ENCODE results near the gene TMEM74B. TPM values are rescaled to one million over a fixed set of nuclear protein-coding genes. Genes with fewer than 3 reads are reported as not detected.

Gene TMEM74B
- total RNA-seq, 2 experiments from 2014 or later: not detected

- H4K20me1 ChIP-seq (ENCODE audit: insufficient read depth, low read length): no peaks in the 10 kb centered on the region
- no peak overlapping the region for H2AFZ ChIP-seq (ENCODE audit: low read length)
- H3K4me2 ChIP-seq (ENCODE audit: low read length): no peak overlapping the region
- no peak overlapping the region for H3K27ac ChIP-seq (ENCODE audit: low read depth, low read length, poor library complexity, severe bottlenecking)
- no peak for DNase-seq (ENCODE audit: low spot score)
- ChIA-PET CTCF (ENCODE audit: unreplicated experiment) (no interaction called here), POLR2A (no interaction called here)
- H3K36me3 ChIP-seq (ENCODE audit: insufficient read depth, low read length): no peaks in the 10 kb centered on the region
- TF ChIP-seq, protein P1, sequence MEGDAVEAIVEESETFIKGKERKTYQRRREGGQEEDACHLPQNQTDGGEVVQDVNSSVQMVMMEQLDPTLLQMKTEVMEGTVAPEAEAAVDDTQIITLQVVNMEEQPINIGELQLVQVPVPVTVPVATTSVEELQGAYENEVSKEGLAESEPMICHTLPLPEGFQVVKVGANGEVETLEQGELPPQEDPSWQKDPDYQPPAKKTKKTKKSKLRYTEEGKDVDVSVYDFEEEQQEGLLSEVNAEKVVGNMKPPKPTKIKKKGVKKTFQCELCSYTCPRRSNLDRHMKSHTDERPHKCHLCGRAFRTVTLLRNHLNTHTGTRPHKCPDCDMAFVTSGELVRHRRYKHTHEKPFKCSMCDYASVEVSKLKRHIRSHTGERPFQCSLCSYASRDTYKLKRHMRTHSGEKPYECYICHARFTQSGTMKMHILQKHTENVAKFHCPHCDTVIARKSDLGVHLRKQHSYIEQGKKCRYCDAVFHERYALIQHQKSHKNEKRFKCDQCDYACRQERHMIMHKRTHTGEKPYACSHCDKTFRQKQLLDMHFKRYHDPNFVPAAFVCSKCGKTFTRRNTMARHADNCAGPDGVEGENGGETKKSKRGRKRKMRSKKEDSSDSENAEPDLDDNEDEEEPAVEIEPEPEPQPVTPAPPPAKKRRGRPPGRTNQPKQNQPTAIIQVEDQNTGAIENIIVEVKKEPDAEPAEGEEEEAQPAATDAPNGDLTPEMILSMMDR (conservative IDR thresholded peaks at IDR 0.05; ENCODE audit: low read length): no peak
- TF ChIP-seq EZH2phosphoT487 (IDR thresholded peaks at IDR 0.05; ENCODE audit: borderline replicate concordance, low read depth, low read length): no peak
- no peaks in the 10 kb centered on the region for H3K79me2 ChIP-seq (ENCODE audit: insufficient read depth, low read depth, low read length)
- H3K4me1 ChIP-seq (ENCODE audit: insufficient read depth, low read length, poor library complexity, severe bottlenecking): no peaks in the 10 kb centered on the region
- intact Hi-C loops (cut with micrococcal nuclease; ENCODE audit: unreplicated experiment): no loop called here
- no peak overlapping the region for H3K4me3 ChIP-seq (ENCODE audit: low read depth, low read length, poor library complexity, severe bottlenecking)
- no peaks in the 10 kb centered on the region for H3K9me2 ChIP-seq (ENCODE audit: insufficient read depth, low read length)
- BruUV-seq (replicated peaks): no TSS peak
- H3K9me3 ChIP-seq (ENCODE audit: low read length): no peaks in the 10 kb centered on the region
These were observed 14.0 kb upstream of the TMEM74B start for GRCh38 chr20:1198751-1199150.

GRCh38 chr20:1197801-1198200 lies 13.0 kb upstream of the TMEM74B start:
- intact Hi-C loops (cut with micrococcal nuclease; ENCODE audit: unreplicated experiment): no loop called here
- H4K20me1 ChIP-seq (ENCODE audit: insufficient read depth, low read length): no peaks in the 10 kb centered on the region
- H3K27ac ChIP-seq (ENCODE audit: low read depth, low read length, poor library complexity, severe bottlenecking): no peak overlapping the region
- no peak for DNase-seq (ENCODE audit: low spot score)
- no peak overlapping the region for H3K4me3 ChIP-seq (ENCODE audit: low read depth, low read length, poor library complexity, severe bottlenecking)
- H3K4me1 ChIP-seq (ENCODE audit: insufficient read depth, low read length, poor library complexity, severe bottlenecking): no peaks in the 10 kb centered on the region
- no peaks in the 10 kb centered on the region for H3K9me3 ChIP-seq (ENCODE audit: low read length)
- no peaks in the 10 kb centered on the region for H3K79me2 ChIP-seq (ENCODE audit: insufficient read depth, low read depth, low read length)
- H3K4me2 ChIP-seq (ENCODE audit: low read length): no peak overlapping the region
- BruUV-seq (replicated peaks): no TSS peak
- no peaks in the 10 kb centered on the region for H3K9me2 ChIP-seq (ENCODE audit: insufficient read depth, low read length)
- CTCF ChIA-PET (ENCODE audit: unreplicated experiment): no interaction called here
- TF ChIP-seq EZH2phosphoT487 (IDR thresholded peaks at IDR 0.05; ENCODE audit: borderline replicate concordance, low read depth, low read length): no peak
- TF ChIP-seq, protein P1 (conservative IDR thresholded peaks at IDR 0.05; ENCODE audit: low read length): no peak
- POLR2A ChIA-PET: no interaction called here
- H3K36me3 ChIP-seq (ENCODE audit: insufficient read depth, low read length): no peaks in the 10 kb centered on the region
- no peak overlapping the region for H2AFZ ChIP-seq (ENCODE audit: low read length)

DNA sequence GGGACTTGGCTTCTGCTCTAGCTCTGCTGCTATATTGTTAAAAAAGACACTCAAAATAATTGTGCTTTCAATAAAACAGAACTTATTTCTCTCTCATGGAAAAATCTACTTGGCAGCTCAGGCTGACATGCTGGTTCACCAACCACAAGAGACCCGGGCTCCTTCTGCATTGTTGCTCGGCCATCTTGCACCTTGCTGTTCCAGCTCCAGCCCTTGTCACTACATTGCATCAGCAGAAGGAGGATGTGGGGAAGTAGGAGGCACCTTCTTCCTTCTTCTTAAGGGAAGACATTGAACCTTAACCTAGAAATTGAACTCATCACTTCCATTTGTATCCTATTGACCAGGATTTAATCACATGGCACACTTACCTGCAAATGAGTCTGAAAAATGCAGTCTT lies 11.9 kb upstream of the TMEM74B start:
- no peak for TF ChIP-seq EZH2phosphoT487 (IDR thresholded peaks at IDR 0.05; ENCODE audit: borderline replicate concordance, low read depth, low read length)
- TF ChIP-seq, protein P1 (conservative IDR thresholded peaks at IDR 0.05; ENCODE audit: low read length): no peak
- ChIA-PET POLR2A (interaction anchor here (0.6 kb wide), 2 partner anchors 301 to 1471 kb away, joined by 4 to 5 read pairs; no protein-coding TSS in a partner anchor), CTCF (ENCODE audit: unreplicated experiment) (no interaction called here)
- DNase-seq (ENCODE audit: low spot score): no peak
- no peaks in the 10 kb centered on the region for H3K4me1 ChIP-seq (ENCODE audit: insufficient read depth, low read length, poor library complexity, severe bottlenecking)
- H3K4me2 ChIP-seq (ENCODE audit: low read length): no peak overlapping the region
- H2AFZ ChIP-seq (ENCODE audit: low read length): no peak overlapping the region
- H3K9me2 ChIP-seq (ENCODE audit: insufficient read depth, low read length): no peaks in the 10 kb centered on the region
- H3K9me3 ChIP-seq (ENCODE audit: low read length): no peaks in the 10 kb centered on the region
- H4K20me1 ChIP-seq (ENCODE audit: insufficient read depth, low read length): no peaks in the 10 kb centered on the region
- intact Hi-C loops (cut with micrococcal nuclease; ENCODE audit: unreplicated experiment): no loop called here
- H3K27ac ChIP-seq (ENCODE audit: low read depth, low read length, poor library complexity, severe bottlenecking): no peak overlapping the region
- no peaks in the 10 kb centered on the region for H3K79me2 ChIP-seq (ENCODE audit: insufficient read depth, low read depth, low read length)
- BruUV-seq (replicated peaks): no TSS peak
- H3K36me3 ChIP-seq (ENCODE audit: insufficient read depth, low read length): no peaks in the 10 kb centered on the region
- no peak overlapping the region for H3K4me3 ChIP-seq (ENCODE audit: low read depth, low read length, poor library complexity, severe bottlenecking)

Measured in OCI-LY7 (cell line).